ENCODE data around the gene LMO1.

DNA sequence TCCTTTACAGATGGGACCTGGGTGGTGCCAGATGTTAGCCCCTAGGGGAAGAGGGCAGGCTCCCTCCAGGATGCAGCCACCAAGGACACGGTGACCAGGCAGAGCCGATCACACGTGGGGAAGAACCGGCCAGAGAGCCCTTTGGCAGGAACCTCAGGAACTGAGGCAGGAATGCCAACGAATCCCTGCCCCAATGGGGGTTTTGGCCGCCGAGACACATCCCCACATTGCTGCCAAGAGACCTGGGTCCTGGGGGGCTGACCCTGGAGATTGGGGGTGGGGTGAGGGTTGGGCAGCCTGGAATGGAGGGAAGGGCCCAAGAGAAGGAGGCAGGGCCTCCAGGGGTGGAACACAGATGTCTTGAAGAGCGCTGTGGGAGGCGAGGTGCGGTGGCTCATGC is 28.7 kb upstream of the LMO1 start:
- no peak for TF ChIP-seq POLR2A (IDR thresholded peaks at IDR 0.05)
- no peak for TF ChIP-seq CTCF (IDR thresholded peaks at IDR 0.05)
- no peak for TF ChIP-seq POLR2AphosphoS5 (IDR thresholded peaks at IDR 0.05)
- TF ChIP-seq EP300 (IDR thresholded peaks at IDR 0.05), result no peak
